Fibroblast of lung (primary cell): ENCODE data around the gene INSIG1.

Experiments used
- CTCF ChIP-seq, 2 donors: IDR thresholded peaks in 1 of 2; conservative IDR thresholded peaks in 1 of 2; 1 replicate in 1 of 2; 2 replicates in 1 of 2; pipeline ENCODE4 v1.5.1; 2011 to 2012; ENCODE audit warnings: low read length in 2 of 2, control low read depth in 1 of 2, inconsistent platforms in 1 of 2, low read depth in 1 of 2, mild to moderate bottlenecking in 1 of 2
- EZH2 ChIP-seq: IDR thresholded peaks from 2 replicates; pipeline ENCODE4 v1.5.1; 2012; ENCODE audit warnings: low read length, control low read depth, mild to moderate bottlenecking; ENCODE audit errors: missing control alignments

- TF ChIP-seq CTCF (conservative IDR thresholded peaks at IDR 0.05 in 1 of 2, IDR thresholded peaks at IDR 0.05 in 1 of 2; ENCODE audit: low read depth in 1 of 2, low read length in 2 of 2) (no peak), EZH2 (no peak)
Observed at GRCh38 chr7:155296788-155297516, 726 bp upstream of the INSIG1 start.
